NCI-H748 (cell line): Measurements from ENCODE around the gene GRSF1.
"Not testable (repeated sequence)": the region's sequence is repeated elsewhere in the genome, so short reads cannot be mapped to it uniquely, and the experiment has no call there.

Experiments
- DNase-seq: peaks from one replicate; lab custom pipeline; 2025; ENCODE audit not compliant: unreplicated experiment; lab: John Stamatoyannopoulos, UW

The GRSF1 gene

DNA sequence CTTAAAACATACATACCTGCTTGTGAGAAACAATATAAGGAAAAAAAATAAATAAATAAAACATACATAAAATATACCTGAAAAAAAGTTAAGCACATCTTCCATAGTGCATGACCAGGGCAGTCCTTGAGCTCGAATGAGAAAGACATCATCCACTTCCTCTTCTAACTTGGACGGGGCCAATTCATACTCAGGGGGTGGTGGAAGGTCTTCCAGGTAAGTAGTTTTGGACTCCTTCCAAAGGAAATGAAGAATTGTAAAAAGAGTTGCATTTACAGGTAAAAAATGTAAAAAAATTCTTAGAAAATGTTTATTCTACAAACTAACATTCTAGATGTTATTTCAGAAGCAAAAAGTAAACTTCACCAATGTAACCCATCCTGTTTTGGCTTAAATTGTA lies 3.6 kb downstream of the GRSF1 start:
- no peak for DNase-seq

DNA sequence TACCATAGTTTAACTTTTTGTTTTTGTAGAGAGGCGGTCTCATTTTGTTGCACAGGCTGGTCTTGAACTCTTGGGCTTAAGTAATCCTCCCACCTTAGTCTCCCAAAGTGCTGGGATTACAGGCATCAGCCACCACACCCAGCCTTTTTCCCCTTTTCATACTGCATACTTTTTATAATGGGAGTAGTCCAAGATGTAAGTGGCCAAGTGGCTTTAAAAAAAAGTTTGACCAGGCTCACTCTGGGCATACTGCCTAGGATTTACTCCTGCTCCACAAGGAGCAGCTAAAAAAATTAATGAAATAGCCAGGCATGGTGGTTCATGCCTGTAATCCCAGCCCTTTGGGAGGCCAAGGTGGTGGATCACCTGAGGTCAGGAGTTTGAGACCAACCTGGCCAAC lies 6.0 kb downstream of the GRSF1 start:
- DNase-seq, result no peak

- DNase-seq, result no peak
Observed at GRCh38 chr4:70831293-70831692, 8.4 kb downstream of the GRSF1 start.

GRCh38 chr4:70830054-70830453 lies 9.6 kb downstream of the GRSF1 start:
- no peak for DNase-seq

DNA sequence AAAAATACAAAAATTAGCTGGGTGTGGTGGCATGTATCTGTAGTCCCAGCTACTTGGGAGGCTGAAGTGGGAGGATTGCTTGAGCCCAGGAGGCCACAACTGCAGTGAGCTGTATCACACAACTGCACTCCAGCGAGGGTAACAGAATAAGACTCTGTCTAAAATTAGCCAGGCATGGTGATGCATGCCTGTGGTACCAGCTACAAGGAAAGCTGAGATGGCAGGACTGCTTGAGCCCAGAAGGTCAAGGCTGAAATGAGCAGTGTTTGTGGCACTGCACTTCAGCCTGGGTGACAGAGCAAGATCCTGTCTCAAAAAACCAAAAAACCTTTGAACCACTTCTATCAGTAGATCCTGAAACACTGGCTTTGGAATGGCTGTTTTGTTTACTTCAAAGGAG lies 10.2 kb downstream of the GRSF1 start:
- no peak for DNase-seq

GRCh38 chr4:70829015-70829414 lies 10.7 kb downstream of the GRSF1 start:
- no peak for DNase-seq

DNA sequence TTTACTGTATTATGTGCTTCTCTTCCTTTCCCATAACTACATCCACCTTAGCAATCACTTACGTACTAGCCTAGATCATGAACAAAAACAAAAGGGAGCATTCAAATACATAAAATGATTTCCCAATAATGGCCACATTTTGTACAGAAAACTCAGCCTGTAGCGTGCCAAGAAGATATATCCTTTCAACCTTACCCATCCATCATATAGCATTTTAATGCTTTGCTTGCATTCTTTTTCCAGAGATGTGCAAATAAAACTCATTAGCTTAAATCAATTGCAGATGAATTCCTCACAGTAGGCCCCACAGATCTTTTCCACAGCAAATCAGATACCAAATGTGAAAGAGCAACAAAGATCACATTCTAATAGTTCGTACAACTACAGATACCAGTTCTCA lies 20.8 kb downstream of the GRSF1 start:
- DNase-seq, result no peak

DNA sequence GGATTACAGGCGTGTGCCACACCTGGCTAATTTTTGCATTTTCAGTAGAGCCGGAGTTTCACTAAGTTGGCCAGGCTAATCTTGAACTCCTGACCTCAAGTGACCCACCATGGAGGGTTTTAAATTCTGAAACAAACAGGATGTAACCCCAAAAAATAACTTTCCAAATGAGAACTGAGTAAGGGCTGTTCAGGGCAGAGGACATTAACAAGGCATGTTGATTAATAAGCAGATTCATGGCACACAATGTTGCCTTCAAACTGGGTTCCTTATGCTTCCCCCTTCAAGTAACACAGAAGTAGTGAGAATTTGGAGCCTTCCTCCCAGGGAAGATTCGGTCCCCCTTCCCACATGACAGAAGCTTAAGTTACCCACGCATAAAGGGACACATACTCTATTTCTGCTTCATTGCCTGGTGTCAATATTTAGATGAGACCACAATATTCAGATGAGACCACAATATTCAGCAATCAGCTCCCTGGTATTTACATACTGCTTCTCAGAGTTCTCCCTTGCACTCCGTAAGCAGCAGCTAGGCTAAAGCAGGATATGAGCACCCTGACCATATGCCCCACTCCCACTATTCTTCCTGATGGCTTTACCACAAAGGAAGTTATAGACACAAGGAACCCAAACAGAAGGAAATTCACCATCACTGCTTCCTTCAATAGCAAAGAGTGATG lies 21.4 kb downstream of the GRSF1 start:
- DNase-seq, result no peak

DNA sequence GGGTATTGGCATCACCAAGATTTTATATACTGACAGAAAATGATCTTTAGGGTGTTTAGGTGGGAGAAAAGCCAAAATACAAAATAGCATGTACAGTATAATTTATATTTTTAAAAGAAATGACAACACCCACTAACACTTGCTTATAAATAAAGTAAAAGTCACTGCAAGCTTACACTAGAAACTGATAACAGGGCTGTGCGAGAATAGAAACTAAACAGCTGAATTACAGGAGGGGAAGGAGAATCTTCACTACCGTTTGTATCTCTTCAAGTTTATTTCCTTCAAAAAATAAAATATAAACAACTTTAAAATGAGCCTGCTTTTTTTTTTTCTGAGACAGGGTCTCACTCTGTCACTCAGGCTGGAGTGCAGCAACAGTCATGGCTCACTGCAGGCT lies 22.8 kb downstream of the GRSF1 start:
- DNase-seq, result no peak

DNA sequence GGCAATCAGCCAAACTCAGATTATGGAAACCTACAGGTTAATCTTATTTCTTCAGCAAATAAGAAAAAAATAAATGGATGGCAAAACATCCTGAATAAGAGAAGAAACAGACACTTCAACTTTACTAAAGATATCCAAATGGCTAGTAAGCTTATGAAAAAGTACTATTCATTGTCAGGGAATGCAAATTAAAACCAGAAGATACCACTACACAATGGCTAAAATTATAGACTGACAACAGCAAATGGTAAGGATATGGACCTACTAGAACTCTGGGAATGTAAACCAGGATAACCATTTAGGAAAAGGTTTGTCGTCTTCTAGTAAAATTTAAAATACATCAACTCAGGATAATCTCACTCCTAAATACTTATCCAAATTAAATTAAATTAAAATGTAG lies 24.3 kb downstream of the GRSF1 start:
- DNase-seq, result no peak

- no peak for DNase-seq
Observed at GRCh38 chr4:70808151-70808550, 31.5 kb downstream of the GRSF1 start.

- peak; percentile 54 for DNase-seq
Observed at GRCh38 chr4:70802928-70803580, 36.6 kb downstream of the GRSF1 start.

- no peak for DNase-seq
Observed at GRCh38 chr4:70801265-70801809, 38.4 kb downstream of the GRSF1 start.

DNA sequence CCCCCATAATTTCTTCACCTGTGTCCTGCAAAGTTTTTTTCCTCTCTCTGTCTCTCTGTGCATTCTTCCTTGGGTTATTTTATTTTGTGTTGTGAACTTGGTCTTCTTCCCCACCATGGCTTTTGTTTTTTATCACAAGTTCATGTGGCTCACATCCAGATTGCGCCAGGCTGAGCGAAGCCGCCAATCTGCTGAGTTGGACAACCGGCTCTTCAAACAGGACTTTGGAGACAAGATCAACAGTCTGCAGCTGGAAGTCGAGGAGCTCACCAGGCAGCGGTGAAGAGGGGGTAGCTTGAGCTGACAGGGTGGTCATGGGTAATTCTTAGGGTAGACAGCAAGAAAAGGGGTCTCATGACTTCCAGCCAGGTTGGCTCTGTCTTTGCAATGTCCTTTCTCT lies 46.1 kb downstream of the GRSF1 start:
- DNase-seq, result no peak

DNA sequence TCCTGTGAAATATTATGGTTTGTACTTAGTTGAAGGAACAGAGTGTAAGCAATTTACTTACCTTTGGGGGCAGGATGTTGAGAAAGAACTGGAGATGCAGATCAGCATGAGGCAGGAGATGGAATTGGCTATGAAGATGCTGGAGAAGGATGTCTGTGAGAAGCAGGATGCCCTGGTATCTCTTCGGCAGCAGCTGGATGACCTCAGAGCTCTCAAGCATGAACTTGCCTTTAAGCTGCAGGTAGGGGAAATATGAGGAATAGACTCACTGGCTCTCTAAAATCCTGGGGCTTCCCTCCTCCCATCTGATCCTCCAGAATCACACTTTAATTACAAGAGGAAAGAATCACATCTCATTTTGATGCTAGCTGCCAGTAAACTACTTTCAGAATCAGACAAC lies 51.0 kb downstream of the GRSF1 start:
- DNase-seq, result no peak

- DNase-seq, result no peak
Observed at GRCh38 chr4:70787496-70787895, 52.2 kb downstream of the GRSF1 start.

GRCh38 chr4:70783096-70783495 lies 56.6 kb downstream of the GRSF1 start:
- DNase-seq, result no peak

DNA sequence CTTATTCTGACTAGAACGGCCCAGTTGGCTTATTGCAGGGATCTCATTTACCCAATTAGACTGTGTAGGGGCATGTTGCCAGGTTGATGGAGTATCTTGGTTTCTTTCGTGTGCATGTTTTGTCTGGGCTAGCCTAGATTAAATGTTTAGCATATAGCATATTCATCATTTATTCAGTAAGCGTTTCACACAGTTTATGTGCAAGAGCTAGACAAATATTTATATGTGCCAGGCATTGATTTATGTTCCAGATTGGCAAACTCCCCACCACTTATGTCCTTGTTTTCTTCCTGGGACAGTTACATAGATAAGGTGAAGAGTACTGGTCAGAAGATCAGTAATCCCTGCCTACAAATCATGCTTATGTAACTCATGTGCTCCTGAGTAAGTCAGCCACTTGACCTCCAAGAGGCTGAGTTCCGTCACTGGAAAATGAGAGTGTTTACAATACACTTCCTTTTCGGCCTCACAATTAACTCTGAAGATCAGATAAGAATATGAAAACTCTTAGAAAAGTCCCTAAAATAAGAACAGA lies 60.7 kb downstream of the GRSF1 start:
- no peak for DNase-seq

DNA sequence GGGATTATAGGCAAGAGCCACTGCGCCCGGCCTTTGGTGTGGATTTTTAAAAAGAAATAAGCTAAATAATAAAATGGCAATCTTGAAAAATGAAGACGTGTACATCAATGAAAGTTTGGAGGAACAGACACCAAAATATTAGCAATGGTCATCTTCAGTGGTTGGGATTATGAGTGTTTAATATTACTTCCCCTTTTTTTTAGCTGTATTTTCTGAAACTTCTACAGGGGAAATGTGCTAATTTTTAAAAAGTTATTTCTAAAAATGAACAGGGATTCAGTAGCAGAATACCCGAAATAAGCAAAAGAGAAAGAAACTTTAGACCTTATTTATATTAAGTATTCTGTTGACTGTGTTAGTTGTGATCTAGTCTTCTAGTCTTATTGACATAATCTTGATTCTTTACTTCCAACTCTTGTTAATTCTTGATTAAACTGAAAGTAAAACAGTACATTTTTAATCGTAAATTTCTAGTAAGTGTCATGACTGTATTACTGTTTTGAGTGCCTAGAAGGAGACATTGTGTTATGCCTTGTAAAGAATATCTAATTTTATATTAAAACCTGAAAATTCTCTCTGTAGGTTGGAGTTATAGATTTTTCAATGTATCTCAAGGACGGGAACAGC lies 66.6 kb downstream of the GRSF1 start:
- DNase-seq, result no peak

GRCh38 chr4:70769396-70769795 lies 70.3 kb downstream of the GRSF1 start:
- DNase-seq, result not testable (repeated sequence)

GRCh38 chr4:70768301-70768948 lies 71.3 kb downstream of the GRSF1 start:
- DNase-seq, result no peak
